Brain microvascular endothelial cell (primary cell): ENCODE measurements around the gene GPATCH11.

Experiments used
- DNase-seq: peaks from one replicate; pipeline ENCODE4 v3.0.0-alpha.2; 2020
- H3K27ac ChIP-seq: fragments of 250-450 bp; sonication (Bioruptor Pico); 2 replicates; pipeline ENCODE4 v1.5.1; 2020; ENCODE audit warnings: mild to moderate bottlenecking, moderate library complexity
- H3K27me3 ChIP-seq: fragments of 250-450 bp; sonication (Bioruptor Pico); replicated peaks from 2 replicates; pipeline ENCODE4 v1.5.1; 2020; ENCODE audit warnings: mild to moderate bottlenecking
- H3K36me3 ChIP-seq: fragments of 250-450 bp; sonication (Bioruptor Pico); replicated peaks from 2 replicates; pipeline ENCODE4 v1.5.1; 2020; ENCODE audit warnings: mild to moderate bottlenecking
- H3K4me3 ChIP-seq: 2 replicates; pipeline ENCODE4 v1.5.1; 2011; ENCODE audit warnings: low read depth, mild to moderate bottlenecking, control low read depth, low read length, moderate library complexity
- in situ Hi-C: cut with HindIII; loops from 2 replicates; pipeline ENCODE4 v1.10.0; 2017; ENCODE audit warnings: low sequenced_read_pairs, low pct_ligation_motif_present
- TF ChIP-seq, protein P1 (sequence below): IDR thresholded peaks from 2 replicates; pipeline ENCODE4 v1.5.1; 2011; ENCODE audit warnings: low read depth, mild to moderate bottlenecking, moderate library complexity, low read length, control low read depth, inconsistent platforms; ENCODE audit errors: missing control alignments

Gene GPATCH11

DNA sequence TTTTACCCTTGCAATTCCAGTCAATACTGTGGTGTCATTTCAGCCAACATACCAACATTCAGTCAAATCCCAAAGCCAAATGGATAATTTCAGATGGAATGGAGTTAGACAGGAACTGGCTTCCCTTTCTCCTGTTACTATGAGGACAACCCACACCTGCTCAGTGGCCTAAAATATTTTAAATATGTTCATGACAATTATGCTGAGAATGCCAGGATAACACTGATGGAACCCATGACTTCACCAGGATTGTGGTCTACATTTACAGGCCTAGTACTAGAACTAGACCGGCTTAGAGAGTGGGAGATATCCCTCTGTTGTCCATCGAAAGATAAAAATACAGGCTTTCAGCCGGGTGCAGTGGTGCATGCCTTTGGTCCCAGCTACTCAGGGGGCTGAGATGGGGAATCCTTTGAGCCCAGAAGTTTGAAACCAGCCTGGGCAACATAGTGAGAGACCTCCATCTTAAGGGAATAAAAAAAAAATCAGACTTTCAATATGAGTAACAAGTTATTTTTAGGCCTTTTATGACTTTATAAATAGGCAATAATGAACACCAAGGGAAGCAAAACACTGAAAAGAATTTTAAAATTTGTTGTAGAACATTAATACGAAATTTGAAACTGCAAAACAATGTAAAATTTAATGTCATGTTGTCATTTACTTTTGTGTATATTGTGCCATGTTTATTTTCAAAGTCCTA is 14.2 kb downstream of the GPATCH11 start:
- Histone ChIP-seq H3K27ac (no peak overlapping the region), H3K4me3 (no peak overlapping the region), H3K27me3 (no peaks in the 10 kb centered on the region), H3K36me3 (peaks cover 36% of the 10 kb centered on the region)
- in situ Hi-C loops = no loop called here
- no peak for DNase-seq
- TF ChIP-seq, protein P1, sequence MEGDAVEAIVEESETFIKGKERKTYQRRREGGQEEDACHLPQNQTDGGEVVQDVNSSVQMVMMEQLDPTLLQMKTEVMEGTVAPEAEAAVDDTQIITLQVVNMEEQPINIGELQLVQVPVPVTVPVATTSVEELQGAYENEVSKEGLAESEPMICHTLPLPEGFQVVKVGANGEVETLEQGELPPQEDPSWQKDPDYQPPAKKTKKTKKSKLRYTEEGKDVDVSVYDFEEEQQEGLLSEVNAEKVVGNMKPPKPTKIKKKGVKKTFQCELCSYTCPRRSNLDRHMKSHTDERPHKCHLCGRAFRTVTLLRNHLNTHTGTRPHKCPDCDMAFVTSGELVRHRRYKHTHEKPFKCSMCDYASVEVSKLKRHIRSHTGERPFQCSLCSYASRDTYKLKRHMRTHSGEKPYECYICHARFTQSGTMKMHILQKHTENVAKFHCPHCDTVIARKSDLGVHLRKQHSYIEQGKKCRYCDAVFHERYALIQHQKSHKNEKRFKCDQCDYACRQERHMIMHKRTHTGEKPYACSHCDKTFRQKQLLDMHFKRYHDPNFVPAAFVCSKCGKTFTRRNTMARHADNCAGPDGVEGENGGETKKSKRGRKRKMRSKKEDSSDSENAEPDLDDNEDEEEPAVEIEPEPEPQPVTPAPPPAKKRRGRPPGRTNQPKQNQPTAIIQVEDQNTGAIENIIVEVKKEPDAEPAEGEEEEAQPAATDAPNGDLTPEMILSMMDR = no peak

DNA sequence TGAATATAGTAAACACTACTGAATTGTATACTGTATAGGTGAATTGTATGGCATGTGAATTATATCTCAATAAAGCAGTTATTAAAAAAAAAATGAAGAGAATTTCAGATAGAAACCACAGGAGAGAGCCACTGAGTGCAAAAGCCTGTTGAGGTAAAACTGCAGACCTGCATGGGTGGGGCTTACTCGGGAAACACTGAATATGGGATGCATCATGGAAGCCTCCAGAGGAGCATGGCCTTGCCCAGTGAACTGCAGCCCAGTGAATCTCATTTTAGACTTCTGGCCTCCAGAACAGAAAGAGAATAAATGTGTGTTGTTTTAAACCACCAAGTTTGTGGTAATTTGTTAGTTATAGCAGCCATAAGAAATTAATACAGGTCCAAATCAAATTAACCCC is 15.7 kb downstream of the GPATCH11 start:
- Histone ChIP-seq H3K27ac (no peak overlapping the region), H3K4me3 (no peak overlapping the region), H3K36me3 (peaks cover 29% of the 10 kb centered on the region), H3K27me3 (no peaks in the 10 kb centered on the region)
- TF ChIP-seq, protein P1 = no peak
- no peak for DNase-seq
- in situ Hi-C loops = no loop called here

DNA sequence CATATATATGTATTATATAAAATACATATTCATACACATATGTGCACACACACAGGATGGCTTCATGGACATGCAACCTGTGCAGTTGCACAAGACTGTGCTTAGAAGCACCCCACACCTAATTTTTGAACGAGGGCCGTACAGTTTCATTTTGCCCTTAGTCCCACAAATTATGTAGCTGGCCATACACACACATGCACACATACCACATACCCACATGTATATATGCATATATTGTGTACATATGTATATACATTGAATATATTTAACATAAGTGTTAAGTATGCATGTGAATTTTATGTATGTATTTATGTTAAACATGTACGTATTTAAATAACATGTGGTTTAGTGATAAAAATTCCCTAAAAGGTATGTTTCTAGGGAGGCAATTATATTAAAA is 18.3 kb downstream of the GPATCH11 start:
- no peak overlapping the region for H3K4me3 ChIP-seq
- H3K27ac ChIP-seq = no peak overlapping the region
- in situ Hi-C loops = no loop called here
- peaks cover 38% of the 10 kb centered on the region for H3K36me3 ChIP-seq
- TF ChIP-seq, protein P1 = no peak
- no peak for DNase-seq
- H3K27me3 ChIP-seq = no peaks in the 10 kb centered on the region

DNA sequence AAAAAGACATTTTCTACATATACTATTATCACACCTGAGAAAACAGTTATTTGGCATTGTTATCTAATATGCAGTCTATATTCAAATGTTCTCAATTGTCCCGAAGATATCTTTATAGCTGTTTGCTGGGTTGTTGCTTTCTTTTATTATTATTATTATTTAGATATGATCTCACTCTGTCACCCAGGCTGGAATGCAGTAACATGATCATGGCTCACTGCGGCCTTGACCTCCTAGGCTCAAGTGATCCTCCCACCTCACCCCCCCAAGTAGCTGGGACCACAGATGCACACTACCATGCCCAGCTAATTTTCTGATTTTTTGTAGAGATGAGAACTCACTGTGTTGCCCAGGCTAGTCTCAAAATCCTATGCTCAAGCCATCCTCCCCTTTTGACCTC is 19.9 kb downstream of the GPATCH11 start:
- Histone ChIP-seq H3K27me3 (no peaks in the 10 kb centered on the region), H3K36me3 (peaks cover 50% of the 10 kb centered on the region), H3K4me3 (no peak overlapping the region), H3K27ac (peak overlapping the region; percentile 42)
- in situ Hi-C loops = no loop called here
- TF ChIP-seq, protein P1 = no peak
- DNase-seq = no peak

DNA sequence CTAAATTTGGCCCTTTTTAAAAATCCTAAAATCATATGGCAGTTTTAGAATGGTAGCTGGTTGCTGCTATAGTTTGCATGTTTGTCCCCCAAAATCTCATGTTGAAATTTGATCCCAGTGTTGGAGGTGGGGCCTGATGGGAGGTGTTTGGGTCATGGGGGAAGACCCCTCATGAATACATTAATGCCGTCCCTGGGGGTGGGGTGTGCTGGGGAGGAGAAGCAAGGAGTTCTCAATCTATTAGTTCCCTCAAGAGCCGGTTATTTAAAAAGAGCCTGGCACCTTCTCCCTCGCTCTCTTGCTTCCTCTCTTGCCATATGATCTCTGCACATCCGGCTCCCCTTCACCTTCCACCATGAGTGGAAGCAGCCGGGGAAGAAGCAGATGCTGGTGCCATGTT is 20.8 kb downstream of the GPATCH11 start:
- H3K27ac ChIP-seq = no peak overlapping the region
- TF ChIP-seq, protein P1 = no peak
- no peak for DNase-seq
- no peaks in the 10 kb centered on the region for H3K27me3 ChIP-seq
- peaks cover 52% of the 10 kb centered on the region for H3K36me3 ChIP-seq
- in situ Hi-C loops = no loop called here
- no peak overlapping the region for H3K4me3 ChIP-seq

DNA sequence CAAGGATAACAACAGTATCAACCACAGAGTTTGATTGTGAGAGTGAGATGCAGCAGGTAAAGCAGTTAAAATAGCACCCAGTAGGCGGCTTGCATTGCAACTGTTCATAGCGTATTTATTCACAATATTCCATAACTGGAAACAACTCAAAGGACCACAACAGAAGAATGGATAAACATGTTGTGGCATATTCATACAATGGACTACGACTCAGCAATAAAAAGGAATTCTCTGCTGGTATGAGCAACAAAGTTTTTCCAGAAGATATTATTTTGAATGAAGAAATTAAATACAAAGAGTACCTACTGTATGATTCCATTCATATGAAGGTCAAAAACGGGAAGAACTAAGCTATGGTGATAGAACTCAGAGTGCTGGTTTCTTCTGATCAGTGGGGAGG is 25.2 kb downstream of the GPATCH11 start:
- no peak for DNase-seq
- peaks cover 45% of the 10 kb centered on the region for H3K36me3 ChIP-seq
- no peaks in the 10 kb centered on the region for H3K27me3 ChIP-seq
- TF ChIP-seq, protein P1 = no peak
- in situ Hi-C loops = no loop called here
- H3K27ac ChIP-seq = no peak overlapping the region
- no peak overlapping the region for H3K4me3 ChIP-seq
